ENCODE data around the gene ST14. TPM values are rescaled to one million over a fixed set of nuclear protein-coding genes. Genes with fewer than 3 reads are reported as not detected.
"Not testable (repeated sequence)": the region's sequence is repeated elsewhere in the genome, so short reads cannot be mapped to it uniquely, and the experiment has no call there.

Gene ST14
- polyA plus RNA-seq, 3 donors: 13.3 to 36.0 (median 23.6) TPM

DNA sequence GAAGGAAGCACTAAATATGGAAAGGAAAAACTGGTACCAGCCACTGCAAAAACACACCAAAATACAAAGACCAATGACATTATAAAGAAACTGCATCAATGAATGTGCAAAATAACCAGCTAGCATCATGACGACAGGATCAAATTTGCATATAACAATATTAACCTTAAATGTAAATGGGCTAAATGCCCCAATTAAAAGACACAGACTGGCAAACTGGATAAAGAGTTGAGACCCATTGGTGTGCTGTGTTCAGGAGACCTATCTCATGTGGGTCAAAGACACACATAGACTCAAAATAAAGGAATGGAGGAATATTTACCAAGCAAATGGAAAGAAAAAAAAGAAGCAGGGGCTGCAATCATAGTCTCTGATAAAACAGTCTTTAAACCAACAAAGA lies 92.2 kb downstream of the ST14 start:
- WGBS (ENCODE audit: insufficient coverage): no CpG with 5 or more reads among the region's 1 CpG
- Histone ChIP-seq H3K36me3 (replicated peaks in 1 of 2; ENCODE audit: control insufficient read depth in 1 of 2, insufficient read depth in 2 of 2, low read length in 2 of 2) (peaks cover 3 to 10% of the 10 kb centered on the region in 2 donors), H3K79me2 (ENCODE audit: insufficient read depth, low read length) (peaks cover 54% of the 10 kb centered on the region), H4K20me1 (ENCODE audit: insufficient read depth, low read length) (peaks cover 23% of the 10 kb centered on the region)
- H3K9me3 Mint-ChIP-seq; H3K9me3 ChIP-seq (replicated peaks in 1 of 2; ENCODE audit: control insufficient read depth in 1 of 2, insufficient read depth in 1 of 2, low read length in 2 of 2); H3K4me1 Mint-ChIP-seq; DNase-seq; H3K4me1 ChIP-seq (ENCODE audit: control insufficient read depth in 1 of 2, insufficient read depth in 2 of 2, low read length in 2 of 2); H2AFZ ChIP-seq (ENCODE audit: insufficient read depth, low read depth, low read length, poor library complexity, severe bottlenecking); H3K4me3 ChIP-seq (replicated peaks in 1 of 3; ENCODE audit: low read depth in 2 of 3, low read length in 3 of 3); H3K27me3 ChIP-seq (ENCODE audit: control insufficient read depth in 2 of 2, insufficient read depth in 2 of 2, low read length in 2 of 2); H3K4me2 ChIP-seq (replicated peaks; ENCODE audit: extremely low read depth, low read length, poor library complexity, severe bottlenecking); H3K27ac ChIP-seq (ENCODE audit: low read depth in 1 of 2, low read length in 2 of 2); H3K4me3 Mint-ChIP-seq; H3K27me3 Mint-ChIP-seq (ENCODE audit: low read depth in 3 of 3); H3K9ac ChIP-seq (ENCODE audit: insufficient read depth, low read length, poor library complexity, severe bottlenecking); intact Hi-C loops (cut with micrococcal nuclease); H3K27ac Mint-ChIP-seq: not testable (repeated sequence)
- H3K36me3 Mint-ChIP-seq: peaks cover 22 to 24% of the 10 kb centered on the region in 2 donors

Small RNAs within 50 kb of the gene (small RNA-seq; reads per million reads assigned to genes)
- not detected for gene RF00015 (ENCODE audit: insufficient read length, low read depth)

Other genes with a start within 250 kb of the ST14 start
- gene PRDM10, start 156.9 kb upstream of the ST14 start, polyA plus RNA-seq: 1 to 10 TPM in 2 of 3 donors, under 1 TPM in 1; 0.64 to 5.6 (median 1.1) TPM
- gene APLP2, start 89.9 kb upstream of the ST14 start, polyA plus RNA-seq: 100 to 1,000 TPM; 486 to 622 (median 591) TPM
- gene ZBTB44, start 155.1 kb downstream of the ST14 start, polyA plus RNA-seq: 10 to 100 TPM in 1 of 3 donors, 1 to 10 TPM in 2; 2.4 to 21.3 (median 2.7) TPM

All from CD14-positive monocyte (primary cell).